Measurements from ENCODE around the gene PROC.

DNA sequence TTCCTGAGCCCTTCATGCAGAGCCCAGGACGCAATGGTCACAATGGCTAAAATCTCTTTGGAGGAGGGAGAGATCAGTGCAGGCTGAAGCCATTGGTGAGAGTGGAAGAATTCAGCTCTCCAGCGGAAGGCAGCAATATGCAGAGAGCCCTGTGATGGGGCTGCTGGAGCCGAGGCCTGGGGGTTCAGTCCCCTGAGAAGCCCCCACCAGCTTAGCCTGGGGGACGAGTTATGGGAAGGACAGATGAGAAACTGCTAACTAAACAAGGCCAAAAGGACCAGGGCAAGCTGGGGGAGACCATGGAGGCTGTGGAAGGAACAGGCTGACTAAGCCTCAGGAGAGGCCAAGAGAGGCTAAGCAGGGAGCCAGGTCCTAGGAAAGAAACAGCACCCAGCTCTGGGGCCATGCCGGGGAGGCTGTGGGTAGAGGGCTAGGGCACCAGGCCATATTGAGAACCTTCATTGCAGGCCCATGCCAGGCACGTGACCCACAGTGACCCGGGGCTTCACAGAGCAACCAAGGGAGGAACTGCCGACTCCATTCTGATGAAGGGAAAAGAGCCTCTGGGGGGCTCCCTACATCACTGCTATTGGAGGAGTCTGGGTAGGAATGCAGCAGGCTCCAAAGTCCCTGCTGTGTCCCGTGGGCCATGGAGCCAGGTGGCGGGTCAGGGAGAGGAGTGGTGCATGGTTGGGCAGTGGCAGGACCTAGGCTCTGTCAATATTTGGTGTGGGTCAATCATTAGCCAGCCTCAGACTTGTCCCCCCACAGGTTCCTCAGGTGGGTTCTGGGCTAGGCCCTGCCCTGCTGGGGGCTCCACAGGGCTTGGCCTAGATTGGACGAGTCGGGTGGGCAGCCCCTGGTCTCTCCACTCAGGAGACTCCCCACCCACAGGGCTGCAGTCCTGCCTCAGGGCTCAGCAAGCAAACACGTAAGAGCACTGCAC is 19.8 kb downstream of the PROC start:
- TF ChIP-seq, protein P1, sequence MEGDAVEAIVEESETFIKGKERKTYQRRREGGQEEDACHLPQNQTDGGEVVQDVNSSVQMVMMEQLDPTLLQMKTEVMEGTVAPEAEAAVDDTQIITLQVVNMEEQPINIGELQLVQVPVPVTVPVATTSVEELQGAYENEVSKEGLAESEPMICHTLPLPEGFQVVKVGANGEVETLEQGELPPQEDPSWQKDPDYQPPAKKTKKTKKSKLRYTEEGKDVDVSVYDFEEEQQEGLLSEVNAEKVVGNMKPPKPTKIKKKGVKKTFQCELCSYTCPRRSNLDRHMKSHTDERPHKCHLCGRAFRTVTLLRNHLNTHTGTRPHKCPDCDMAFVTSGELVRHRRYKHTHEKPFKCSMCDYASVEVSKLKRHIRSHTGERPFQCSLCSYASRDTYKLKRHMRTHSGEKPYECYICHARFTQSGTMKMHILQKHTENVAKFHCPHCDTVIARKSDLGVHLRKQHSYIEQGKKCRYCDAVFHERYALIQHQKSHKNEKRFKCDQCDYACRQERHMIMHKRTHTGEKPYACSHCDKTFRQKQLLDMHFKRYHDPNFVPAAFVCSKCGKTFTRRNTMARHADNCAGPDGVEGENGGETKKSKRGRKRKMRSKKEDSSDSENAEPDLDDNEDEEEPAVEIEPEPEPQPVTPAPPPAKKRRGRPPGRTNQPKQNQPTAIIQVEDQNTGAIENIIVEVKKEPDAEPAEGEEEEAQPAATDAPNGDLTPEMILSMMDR (IDR thresholded peaks at IDR 0.05) = no peak
- TF ChIP-seq, protein P2, sequence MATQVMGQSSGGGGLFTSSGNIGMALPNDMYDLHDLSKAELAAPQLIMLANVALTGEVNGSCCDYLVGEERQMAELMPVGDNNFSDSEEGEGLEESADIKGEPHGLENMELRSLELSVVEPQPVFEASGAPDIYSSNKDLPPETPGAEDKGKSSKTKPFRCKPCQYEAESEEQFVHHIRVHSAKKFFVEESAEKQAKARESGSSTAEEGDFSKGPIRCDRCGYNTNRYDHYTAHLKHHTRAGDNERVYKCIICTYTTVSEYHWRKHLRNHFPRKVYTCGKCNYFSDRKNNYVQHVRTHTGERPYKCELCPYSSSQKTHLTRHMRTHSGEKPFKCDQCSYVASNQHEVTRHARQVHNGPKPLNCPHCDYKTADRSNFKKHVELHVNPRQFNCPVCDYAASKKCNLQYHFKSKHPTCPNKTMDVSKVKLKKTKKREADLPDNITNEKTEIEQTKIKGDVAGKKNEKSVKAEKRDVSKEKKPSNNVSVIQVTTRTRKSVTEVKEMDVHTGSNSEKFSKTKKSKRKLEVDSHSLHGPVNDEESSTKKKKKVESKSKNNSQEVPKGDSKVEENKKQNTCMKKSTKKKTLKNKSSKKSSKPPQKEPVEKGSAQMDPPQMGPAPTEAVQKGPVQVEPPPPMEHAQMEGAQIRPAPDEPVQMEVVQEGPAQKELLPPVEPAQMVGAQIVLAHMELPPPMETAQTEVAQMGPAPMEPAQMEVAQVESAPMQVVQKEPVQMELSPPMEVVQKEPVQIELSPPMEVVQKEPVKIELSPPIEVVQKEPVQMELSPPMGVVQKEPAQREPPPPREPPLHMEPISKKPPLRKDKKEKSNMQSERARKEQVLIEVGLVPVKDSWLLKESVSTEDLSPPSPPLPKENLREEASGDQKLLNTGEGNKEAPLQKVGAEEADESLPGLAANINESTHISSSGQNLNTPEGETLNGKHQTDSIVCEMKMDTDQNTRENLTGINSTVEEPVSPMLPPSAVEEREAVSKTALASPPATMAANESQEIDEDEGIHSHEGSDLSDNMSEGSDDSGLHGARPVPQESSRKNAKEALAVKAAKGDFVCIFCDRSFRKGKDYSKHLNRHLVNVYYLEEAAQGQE (IDR thresholded peaks at IDR 0.05; ENCODE audit: insufficient read depth in 1 of 2, low read depth in 2 of 2, low read length in 1 of 2) = no peak
- TF ChIP-seq SIN3A (IDR thresholded peaks at IDR 0.05; ENCODE audit: borderline replicate concordance, insufficient read depth, low read depth, low read length) = no peak
- no peak for TF ChIP-seq POLR2AphosphoS5 (IDR thresholded peaks at IDR 0.05; ENCODE audit: low read depth, low read length)
- TF ChIP-seq TCF7L2 (IDR thresholded peaks at IDR 0.05; ENCODE audit: low read depth, low read length) = no peak

Data from Panc1 (cell line).